Stimulated activated naive CD8-positive, alpha-beta T cell treated with anti-CD3 and anti-CD28 coated beads, Interleukin-15, Interleukin-2, amounts not matched to agents 100 ng/mL and 50 ng/mL, for 24 hours (primary cell): ENCODE data around the gene CHRFAM7A.
"Not testable (repeated sequence)": the region's sequence is repeated elsewhere in the genome, so short reads cannot be mapped to it uniquely, and the experiment has no call there.

Experiments used
- H3K27ac Mint-ChIP-seq: one replicate; pipeline ENCODE4 v1.8.0; 2021; ENCODE audit warnings: mild to moderate bottlenecking, mixed read lengths
- H3K27me3 Mint-ChIP-seq: one replicate; pipeline ENCODE4 v1.8.0; 2021; ENCODE audit warnings: mixed read lengths
- H3K36me3 Mint-ChIP-seq: one replicate; pipeline ENCODE4 v1.8.0; 2021; ENCODE audit warnings: low read depth, mixed read lengths
- H3K4me1 Mint-ChIP-seq: one replicate; pipeline ENCODE4 v1.8.0; 2021; ENCODE audit warnings: low read depth, mixed read lengths
- H3K4me3 Mint-ChIP-seq: one replicate; pipeline ENCODE4 v1.8.0; 2021; ENCODE audit warnings: mild to moderate bottlenecking, mixed read lengths
- H3K9me3 Mint-ChIP-seq: one replicate; pipeline ENCODE4 v1.8.0; 2021; ENCODE audit warnings: mixed read lengths

Gene CHRFAM7A

GRCh38 chr15:30392766-30393663 is at the start of gene CHRFAM7A:
Gene CHRFAM7A (minus strand): TSS chr15:30393540. CDS start chr15:30383351, 10,189 bp downstream.
- H3K27me3 Mint-ChIP-seq, H3K4me3 Mint-ChIP-seq, H3K4me1 Mint-ChIP-seq, H3K27ac Mint-ChIP-seq, H3K9me3 Mint-ChIP-seq, H3K36me3 Mint-ChIP-seq: not testable (repeated sequence)

GRCh38 chr15:30438348-30438747 is 45.0 kb upstream of the CHRFAM7A start:
- H3K9me3 Mint-ChIP-seq, H3K36me3 Mint-ChIP-seq, H3K27me3 Mint-ChIP-seq, H3K4me3 Mint-ChIP-seq, H3K4me1 Mint-ChIP-seq, H3K27ac Mint-ChIP-seq: not testable (repeated sequence)

DNA sequence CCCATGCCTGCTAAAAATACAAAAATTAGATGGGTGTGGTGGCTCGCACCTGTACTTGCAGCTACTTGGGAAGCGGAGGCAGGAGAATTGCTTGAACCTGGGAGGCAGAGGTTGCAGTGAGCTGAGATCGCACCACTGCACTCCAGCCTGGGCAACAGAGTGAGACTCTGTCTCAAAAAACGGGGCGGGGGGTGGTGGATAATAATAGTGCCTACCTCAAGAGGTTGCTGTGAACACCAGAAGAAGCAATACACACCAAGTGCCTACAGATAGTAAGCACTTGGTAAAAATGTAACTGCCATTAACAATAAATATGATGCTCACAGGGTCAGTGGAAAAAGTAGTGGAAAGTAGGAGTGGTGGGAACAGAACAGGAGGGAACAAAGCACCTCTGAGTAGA is 42.5 kb upstream of the CHRFAM7A start:
- not testable (repeated sequence) for H3K36me3 Mint-ChIP-seq, H3K27me3 Mint-ChIP-seq, H3K9me3 Mint-ChIP-seq, H3K4me3 Mint-ChIP-seq, H3K27ac Mint-ChIP-seq, H3K4me1 Mint-ChIP-seq

GRCh38 chr15:30420723-30421122 is 27.4 kb upstream of the CHRFAM7A start:
- H3K36me3 Mint-ChIP-seq, H3K4me1 Mint-ChIP-seq, H3K9me3 Mint-ChIP-seq, H3K27me3 Mint-ChIP-seq, H3K27ac Mint-ChIP-seq, H3K4me3 Mint-ChIP-seq: not testable (repeated sequence)

DNA sequence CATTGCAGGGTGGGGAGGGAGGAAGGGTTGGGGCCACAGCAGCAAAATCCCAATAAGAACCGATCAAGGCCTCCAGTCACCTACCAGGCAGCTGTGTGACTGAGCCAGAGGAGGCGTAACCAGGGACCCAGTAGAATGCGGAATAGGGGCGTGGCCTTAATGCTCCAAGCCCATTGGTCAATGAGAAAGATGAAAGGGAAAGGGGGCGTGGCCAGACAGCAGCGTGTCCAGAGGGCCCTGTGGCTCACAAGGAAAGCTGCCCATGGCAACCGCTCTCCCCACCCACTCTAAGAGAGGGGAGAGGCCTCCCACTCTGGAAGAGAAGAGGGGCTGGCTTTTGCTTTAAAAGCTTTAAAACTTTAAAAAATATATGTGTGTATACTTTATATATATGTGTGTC is 20.8 kb upstream of the CHRFAM7A start, which contains the start of gene GOLGA8R:
Gene GOLGA8R (minus strand): TSS at position 101 of the 400 bp plus-strand sequence. CDS start 98 bp downstream, at position 3.
- H3K27me3 Mint-ChIP-seq, H3K36me3 Mint-ChIP-seq: not testable (repeated sequence)

DNA sequence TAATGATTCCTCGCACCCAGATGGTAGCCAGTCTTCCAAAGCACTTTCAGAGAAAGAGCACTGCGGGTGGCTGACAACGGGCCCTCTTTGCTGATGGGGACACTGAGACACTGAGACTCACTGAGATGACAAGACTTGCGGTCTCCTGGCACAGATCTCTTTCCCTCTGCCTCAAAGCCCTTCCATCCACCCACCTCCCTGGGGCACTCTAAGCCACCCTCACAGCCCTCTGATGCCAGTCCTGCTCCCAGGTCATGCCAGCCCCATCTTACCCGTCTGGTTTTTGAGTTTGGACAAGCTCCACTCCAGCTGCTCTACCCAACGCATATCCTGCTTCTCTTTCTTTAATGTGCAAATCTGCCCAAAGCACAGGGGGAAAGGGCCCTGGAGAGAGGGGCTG is 14.3 kb upstream of the CHRFAM7A start:
- H3K4me1 Mint-ChIP-seq = not testable (repeated sequence)

More for the DNA sequence above, 20.8 kb upstream of the CHRFAM7A start, which contains the start of gene GOLGA8R:
- not testable (repeated sequence) for H3K27ac Mint-ChIP-seq, H3K9me3 Mint-ChIP-seq, H3K4me1 Mint-ChIP-seq, H3K4me3 Mint-ChIP-seq

DNA sequence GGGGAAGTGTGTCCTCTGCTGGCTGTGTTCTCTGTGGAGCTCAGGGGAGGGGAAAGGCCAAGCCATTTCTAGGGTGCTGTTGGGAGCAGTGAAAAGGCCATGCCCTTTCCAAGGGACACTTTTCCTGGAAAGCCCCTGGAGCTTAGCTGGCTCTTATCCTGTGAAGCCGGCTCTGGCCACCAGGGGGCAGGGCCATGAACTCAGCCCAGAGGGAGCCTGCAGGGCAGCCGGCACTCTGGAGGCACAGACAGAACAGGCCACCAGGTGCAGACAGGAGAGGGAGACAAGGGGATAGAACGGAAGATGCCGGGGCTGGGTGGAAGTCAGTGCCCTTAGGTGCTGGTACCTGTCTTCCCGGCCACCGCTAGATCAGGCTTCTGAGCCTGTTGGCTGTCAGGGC is 5.6 kb upstream of the CHRFAM7A start:
- H3K4me3 Mint-ChIP-seq, H3K27me3 Mint-ChIP-seq, H3K4me1 Mint-ChIP-seq, H3K27ac Mint-ChIP-seq, H3K36me3 Mint-ChIP-seq, H3K9me3 Mint-ChIP-seq: not testable (repeated sequence)

More for the DNA sequence above, 14.3 kb upstream of the CHRFAM7A start:
- H3K27me3 Mint-ChIP-seq, H3K27ac Mint-ChIP-seq, H3K4me3 Mint-ChIP-seq, H3K36me3 Mint-ChIP-seq, H3K9me3 Mint-ChIP-seq: not testable (repeated sequence)

GRCh38 chr15:30393664-30393991 is 288 bp upstream of the CHRFAM7A start:
- H3K27me3 Mint-ChIP-seq, H3K4me3 Mint-ChIP-seq, H3K9me3 Mint-ChIP-seq, H3K36me3 Mint-ChIP-seq, H3K27ac Mint-ChIP-seq, H3K4me1 Mint-ChIP-seq: not testable (repeated sequence)

GRCh38 chr15:30386318-30386887 is 6.9 kb downstream of the CHRFAM7A start:
- not testable (repeated sequence) for H3K36me3 Mint-ChIP-seq, H3K27ac Mint-ChIP-seq, H3K27me3 Mint-ChIP-seq, H3K4me3 Mint-ChIP-seq, H3K9me3 Mint-ChIP-seq, H3K4me1 Mint-ChIP-seq

GRCh38 chr15:30377082-30377413 is 16.3 kb downstream of the CHRFAM7A start:
- H3K4me1 Mint-ChIP-seq, H3K9me3 Mint-ChIP-seq, H3K27ac Mint-ChIP-seq, H3K4me3 Mint-ChIP-seq, H3K36me3 Mint-ChIP-seq, H3K27me3 Mint-ChIP-seq: not testable (repeated sequence)

GRCh38 chr15:30376375-30377081 is 16.8 kb downstream of the CHRFAM7A start:
- H3K4me3 Mint-ChIP-seq, H3K9me3 Mint-ChIP-seq, H3K4me1 Mint-ChIP-seq, H3K27ac Mint-ChIP-seq, H3K27me3 Mint-ChIP-seq, H3K36me3 Mint-ChIP-seq: not testable (repeated sequence)

- H3K4me1 Mint-ChIP-seq, H3K27ac Mint-ChIP-seq, H3K4me3 Mint-ChIP-seq, H3K36me3 Mint-ChIP-seq, H3K9me3 Mint-ChIP-seq, H3K27me3 Mint-ChIP-seq: not testable (repeated sequence)
These were observed 17.5 kb downstream of the CHRFAM7A start for GRCh38 chr15:30375872-30376271.

- H3K27ac Mint-ChIP-seq, H3K9me3 Mint-ChIP-seq, H3K4me1 Mint-ChIP-seq, H3K27me3 Mint-ChIP-seq, H3K4me3 Mint-ChIP-seq, H3K36me3 Mint-ChIP-seq: not testable (repeated sequence)
These were observed 18.5 kb downstream of the CHRFAM7A start for GRCh38 chr15:30374862-30375261.

- not testable (repeated sequence) for H3K27ac Mint-ChIP-seq, H3K36me3 Mint-ChIP-seq, H3K4me3 Mint-ChIP-seq, H3K27me3 Mint-ChIP-seq, H3K9me3 Mint-ChIP-seq, H3K4me1 Mint-ChIP-seq
These were observed 25.1 kb downstream of the CHRFAM7A start for GRCh38 chr15:30368271-30368670.

DNA sequence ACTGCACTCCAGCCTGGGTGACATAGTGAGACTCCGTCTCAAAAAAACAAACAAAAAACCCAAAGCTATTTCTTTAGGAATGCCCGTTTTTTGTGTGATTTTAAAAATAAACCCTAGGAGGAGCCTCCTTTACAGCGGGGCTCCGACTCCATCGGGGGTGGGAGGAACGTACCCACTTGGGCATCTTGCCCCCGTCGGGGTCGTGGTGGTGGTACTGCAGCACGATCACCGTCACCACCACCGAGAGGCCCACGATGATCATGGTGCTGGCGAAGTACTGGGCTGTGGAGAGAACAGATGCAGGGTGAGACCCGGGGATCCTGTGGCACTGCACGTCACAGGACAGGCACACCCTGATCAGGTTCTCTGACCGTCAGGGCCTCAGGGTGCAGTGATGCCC is 26.1 kb downstream of the CHRFAM7A start:
- H3K36me3 Mint-ChIP-seq, H3K4me3 Mint-ChIP-seq, H3K27ac Mint-ChIP-seq, H3K9me3 Mint-ChIP-seq, H3K4me1 Mint-ChIP-seq, H3K27me3 Mint-ChIP-seq: not testable (repeated sequence)

DNA sequence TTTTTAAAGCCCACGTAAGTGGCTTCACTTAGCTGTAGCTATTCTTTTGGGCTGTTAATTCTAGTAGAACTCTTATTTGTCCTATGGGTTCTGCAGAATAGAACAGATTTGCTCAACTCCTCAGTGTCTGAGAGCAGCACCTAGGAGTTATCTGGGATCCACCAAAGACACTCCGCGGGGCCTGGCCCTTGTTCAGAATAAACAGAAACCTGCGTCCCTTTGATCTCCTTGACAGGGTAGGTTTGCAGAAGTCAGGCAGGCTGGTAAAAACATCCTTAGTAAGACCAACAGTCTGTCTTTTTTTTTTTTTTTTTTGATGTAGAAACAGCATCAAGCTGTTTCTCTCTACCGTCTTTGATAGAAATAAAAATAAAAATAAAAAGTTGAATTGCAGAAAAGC is 31.9 kb downstream of the CHRFAM7A start:
- not testable (repeated sequence) for H3K4me3 Mint-ChIP-seq, H3K27me3 Mint-ChIP-seq, H3K4me1 Mint-ChIP-seq, H3K27ac Mint-ChIP-seq, H3K9me3 Mint-ChIP-seq, H3K36me3 Mint-ChIP-seq
